Smooth muscle cell (in vitro differentiated cells): ENCODE data around the gene P2RY12. TPM values are rescaled to one million over a fixed set of nuclear protein-coding genes. Genes with fewer than 3 reads are reported as not detected.

Experiments used
- DNase-seq: peaks from one replicate; lab custom pipeline; 2025; ENCODE audit not compliant: unreplicated experiment; lab: John Stamatoyannopoulos, UW
- H2AFZ ChIP-seq: fragments of 200-600 bp; sonication (generic); 2 replicates; pipeline ENCODE4 v1.6.0; 2016; ENCODE audit warnings: antibody characterized with exemption, low read depth, mild to moderate bottlenecking
- H3F3A ChIP-seq: fragments of 200-600 bp; sonication (generic); 2 replicates; pipeline ENCODE4 v1.6.0; 2017; ENCODE audit warnings: antibody characterized with exemption, low read depth
- H3K27ac ChIP-seq: fragments of 200-600 bp; sonication (generic); 2 replicates; pipeline ENCODE4 v1.5.1; 2016; ENCODE audit warnings: low read depth, mild to moderate bottlenecking
- H3K27me3 ChIP-seq: fragments of 200-600 bp; sonication (generic); 2 replicates; pipeline ENCODE4 v1.6.1; 2016; ENCODE audit warnings: low read depth, mild to moderate bottlenecking
- H3K36me3 ChIP-seq: fragments of 200-600 bp; sonication (generic); 2 replicates; pipeline ENCODE4 v1.5.1; 2016; ENCODE audit warnings: low read depth
- H3K4me1 ChIP-seq: fragments of 200-600 bp; sonication (generic); 2 replicates; pipeline ENCODE4 v1.5.1; 2016; ENCODE audit warnings: low read depth
- H3K4me2 ChIP-seq: fragments of 200-600 bp; sonication (generic); 2 replicates; pipeline ENCODE4 v1.6.0; 2016; ENCODE audit warnings: mild to moderate bottlenecking
- H3K4me3 ChIP-seq: fragments of 200-600 bp; sonication (generic); 2 replicates; pipeline ENCODE4 v1.5.1; 2016; ENCODE audit warnings: mild to moderate bottlenecking
- H3K79me2 ChIP-seq: fragments of 200-600 bp; sonication (generic); 2 replicates; pipeline ENCODE4 v1.6.0; 2016; ENCODE audit warnings: low read depth, mild to moderate bottlenecking
- H3K9ac ChIP-seq: fragments of 200-600 bp; sonication (generic); 2 replicates; pipeline ENCODE4 v1.6.0; 2016; ENCODE audit warnings: low read depth
- H3K9me3 ChIP-seq: fragments of 200-600 bp; sonication (generic); replicated peaks from 2 replicates; pipeline ENCODE4 v1.5.1; 2016; ENCODE audit warnings: low read depth
- H4K20me1 ChIP-seq: fragments of 200-600 bp; sonication (generic); 2 replicates; pipeline ENCODE4 v1.6.0; 2016; ENCODE audit warnings: low read depth
- WGBS: methylation state at CpG from one replicate; pipeline ENCODE4 v1.1.7; 2016; ENCODE audit warnings: low lambda C conversion rate; 5-methylcytosine and 5-hydroxymethylcytosine counted together
- polyA plus RNA-seq: library from polyadenylated mRNA; unstranded; fragments of >200 nt; fragmentation: Nextera tagmentation; extraction: Ambion mirVana; gene quantifications from 2 replicates; pipeline ENCODE4 v1.2.1, GENCODE V29; 2016
- total RNA-seq: library from RNA; depleted of rRNA; stranded (reverse); fragments of >200 nt; gene quantifications from 2 replicates; pipeline ENCODE4 v1.2.3, GENCODE V29; 2014
- TF ChIP-seq, protein P1 (sequence below): fragments of 200-600 bp; sonication (generic); IDR thresholded peaks from 2 replicates; pipeline ENCODE4 v1.5.1; 2017; ENCODE audit warnings: borderline replicate concordance, mild to moderate bottlenecking, antibody characterized with exemption; ENCODE audit not compliant: insufficient read depth, poor library complexity, severe bottlenecking

The P2RY12 gene
- total and polyA plus RNA-seq, 2 experiments from 2014 or later: not detected

GRCh38 chr3:151423091-151423490 lies 38.5 kb upstream of the P2RY12 start:
- H3K36me3 ChIP-seq: no peaks in the 10 kb centered on the region
- TF ChIP-seq, protein P1, sequence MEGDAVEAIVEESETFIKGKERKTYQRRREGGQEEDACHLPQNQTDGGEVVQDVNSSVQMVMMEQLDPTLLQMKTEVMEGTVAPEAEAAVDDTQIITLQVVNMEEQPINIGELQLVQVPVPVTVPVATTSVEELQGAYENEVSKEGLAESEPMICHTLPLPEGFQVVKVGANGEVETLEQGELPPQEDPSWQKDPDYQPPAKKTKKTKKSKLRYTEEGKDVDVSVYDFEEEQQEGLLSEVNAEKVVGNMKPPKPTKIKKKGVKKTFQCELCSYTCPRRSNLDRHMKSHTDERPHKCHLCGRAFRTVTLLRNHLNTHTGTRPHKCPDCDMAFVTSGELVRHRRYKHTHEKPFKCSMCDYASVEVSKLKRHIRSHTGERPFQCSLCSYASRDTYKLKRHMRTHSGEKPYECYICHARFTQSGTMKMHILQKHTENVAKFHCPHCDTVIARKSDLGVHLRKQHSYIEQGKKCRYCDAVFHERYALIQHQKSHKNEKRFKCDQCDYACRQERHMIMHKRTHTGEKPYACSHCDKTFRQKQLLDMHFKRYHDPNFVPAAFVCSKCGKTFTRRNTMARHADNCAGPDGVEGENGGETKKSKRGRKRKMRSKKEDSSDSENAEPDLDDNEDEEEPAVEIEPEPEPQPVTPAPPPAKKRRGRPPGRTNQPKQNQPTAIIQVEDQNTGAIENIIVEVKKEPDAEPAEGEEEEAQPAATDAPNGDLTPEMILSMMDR: no peak
- no peaks in the 10 kb centered on the region for H4K20me1 ChIP-seq
- H3K4me2 ChIP-seq: no peak overlapping the region
- H3K4me1 ChIP-seq: no peaks in the 10 kb centered on the region
- no peak overlapping the region for H3K9ac ChIP-seq
- WGBS: 56% methylated on average over 5 of the region's 5 CpGs
- no peaks in the 10 kb centered on the region for H3K9me3 ChIP-seq
- H2AFZ ChIP-seq: no peak overlapping the region
- H3K27ac ChIP-seq: no peak overlapping the region
- no peak for DNase-seq
- no peaks in the 10 kb centered on the region for H3K27me3 ChIP-seq
- H3K79me2 ChIP-seq: no peaks in the 10 kb centered on the region
- H3K4me3 ChIP-seq: no peak overlapping the region
- no peaks in the 10 kb centered on the region for H3F3A ChIP-seq

DNA sequence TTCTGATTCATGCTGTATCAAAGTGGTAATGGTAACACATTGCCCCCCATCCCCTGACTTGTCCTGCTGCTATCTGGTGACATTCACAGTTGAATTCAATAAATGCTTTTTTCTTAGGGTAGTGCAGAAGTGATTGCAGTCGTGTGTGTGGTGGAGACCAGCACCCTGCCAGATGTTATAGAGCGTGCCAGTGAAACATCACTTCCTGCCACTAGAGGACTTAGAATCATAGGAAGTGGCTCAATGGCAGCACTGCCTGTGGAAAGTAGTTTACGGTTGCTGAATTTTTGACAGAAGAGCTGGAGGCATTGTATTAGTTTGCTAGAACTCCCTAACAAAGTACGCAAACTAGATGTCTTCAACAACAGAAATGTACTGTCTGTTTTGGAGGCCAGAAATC lies 37.4 kb upstream of the P2RY12 start:
- Histone ChIP-seq H4K20me1 (no peaks in the 10 kb centered on the region), H3K9me3 (no peaks in the 10 kb centered on the region), H3K27ac (no peak overlapping the region), H3K79me2 (no peaks in the 10 kb centered on the region), H3K36me3 (no peaks in the 10 kb centered on the region), H3K9ac (no peak overlapping the region), H3F3A (no peaks in the 10 kb centered on the region), H3K4me3 (no peak overlapping the region), H3K27me3 (no peaks in the 10 kb centered on the region), H2AFZ (no peak overlapping the region), H3K4me2 (no peak overlapping the region), H3K4me1 (no peaks in the 10 kb centered on the region)
- TF ChIP-seq, protein P1: no peak
- DNase-seq: no peak
- 87% methylated on average over 4 of the region's 4 CpGs for WGBS

GRCh38 chr3:151419806-151420205 lies 35.3 kb upstream of the P2RY12 start:
- TF ChIP-seq, protein P1: no peak
- no peaks in the 10 kb centered on the region for H3K9me3 ChIP-seq
- H3K79me2 ChIP-seq: no peaks in the 10 kb centered on the region
- H4K20me1 ChIP-seq: no peaks in the 10 kb centered on the region
- H3K4me1 ChIP-seq: no peaks in the 10 kb centered on the region
- 76% methylated on average over 6 of the region's 6 CpGs for WGBS
- H3K27me3 ChIP-seq: no peaks in the 10 kb centered on the region
- H3K36me3 ChIP-seq: no peaks in the 10 kb centered on the region
- no peaks in the 10 kb centered on the region for H3F3A ChIP-seq
- H3K9ac ChIP-seq: no peak overlapping the region
- H2AFZ ChIP-seq: no peak overlapping the region
- H3K4me2 ChIP-seq: no peak overlapping the region
- H3K4me3 ChIP-seq: no peak overlapping the region
- H3K27ac ChIP-seq: no peak overlapping the region
- DNase-seq: no peak

GRCh38 chr3:151415289-151415688 lies 30.7 kb upstream of the P2RY12 start:
- H3K4me3 ChIP-seq: no peak overlapping the region
- H4K20me1 ChIP-seq: no peaks in the 10 kb centered on the region
- no peaks in the 10 kb centered on the region for H3K9me3 ChIP-seq
- no peak overlapping the region for H3K27ac ChIP-seq
- no peak overlapping the region for H3K4me2 ChIP-seq
- no peaks in the 10 kb centered on the region for H3K27me3 ChIP-seq
- no peaks in the 10 kb centered on the region for H3K36me3 ChIP-seq
- peaks cover 17% of the 10 kb centered on the region for H3F3A ChIP-seq
- H3K4me1 ChIP-seq: no peaks in the 10 kb centered on the region
- no peaks in the 10 kb centered on the region for H3K79me2 ChIP-seq
- WGBS: 10% methylated on average over 1 of the region's 1 CpG
- H3K9ac ChIP-seq: no peak overlapping the region
- H2AFZ ChIP-seq: no peak overlapping the region
- DNase-seq: no peak
- TF ChIP-seq, protein P1: no peak
